Brain microvascular endothelial cell (primary cell): ENCODE data around the gene CFL1.
"Not testable (repeated sequence)": the region's sequence is repeated elsewhere in the genome, so short reads cannot be mapped to it uniquely, and the experiment has no call there.

Experiments
- DNase-seq: peaks from one replicate; pipeline ENCODE4 v3.0.0-alpha.2; 2020
- H3K27ac ChIP-seq: fragments of 250-450 bp; sonication (Bioruptor Pico); 2 replicates; pipeline ENCODE4 v1.5.1; 2020; ENCODE audit warnings: mild to moderate bottlenecking, moderate library complexity
- H3K27me3 ChIP-seq: fragments of 250-450 bp; sonication (Bioruptor Pico); replicated peaks from 2 replicates; pipeline ENCODE4 v1.5.1; 2020; ENCODE audit warnings: mild to moderate bottlenecking
- H3K36me3 ChIP-seq: fragments of 250-450 bp; sonication (Bioruptor Pico); replicated peaks from 2 replicates; pipeline ENCODE4 v1.5.1; 2020; ENCODE audit warnings: mild to moderate bottlenecking
- H3K4me3 ChIP-seq: 2 replicates; pipeline ENCODE4 v1.5.1; 2011; ENCODE audit warnings: low read depth, mild to moderate bottlenecking, control low read depth, low read length, moderate library complexity
- in situ Hi-C: cut with HindIII; loops from 2 replicates; pipeline ENCODE4 v1.10.0; 2017; ENCODE audit warnings: low sequenced_read_pairs, low pct_ligation_motif_present
- TF ChIP-seq, protein P1 (sequence below): IDR thresholded peaks from 2 replicates; pipeline ENCODE4 v1.5.1; 2011; ENCODE audit warnings: low read depth, mild to moderate bottlenecking, moderate library complexity, low read length, control low read depth, inconsistent platforms; ENCODE audit errors: missing control alignments

CFL1 gene

GRCh38 chr11:65896034-65896999 is 38.3 kb upstream of the CFL1 start:
- TF ChIP-seq, protein P1, sequence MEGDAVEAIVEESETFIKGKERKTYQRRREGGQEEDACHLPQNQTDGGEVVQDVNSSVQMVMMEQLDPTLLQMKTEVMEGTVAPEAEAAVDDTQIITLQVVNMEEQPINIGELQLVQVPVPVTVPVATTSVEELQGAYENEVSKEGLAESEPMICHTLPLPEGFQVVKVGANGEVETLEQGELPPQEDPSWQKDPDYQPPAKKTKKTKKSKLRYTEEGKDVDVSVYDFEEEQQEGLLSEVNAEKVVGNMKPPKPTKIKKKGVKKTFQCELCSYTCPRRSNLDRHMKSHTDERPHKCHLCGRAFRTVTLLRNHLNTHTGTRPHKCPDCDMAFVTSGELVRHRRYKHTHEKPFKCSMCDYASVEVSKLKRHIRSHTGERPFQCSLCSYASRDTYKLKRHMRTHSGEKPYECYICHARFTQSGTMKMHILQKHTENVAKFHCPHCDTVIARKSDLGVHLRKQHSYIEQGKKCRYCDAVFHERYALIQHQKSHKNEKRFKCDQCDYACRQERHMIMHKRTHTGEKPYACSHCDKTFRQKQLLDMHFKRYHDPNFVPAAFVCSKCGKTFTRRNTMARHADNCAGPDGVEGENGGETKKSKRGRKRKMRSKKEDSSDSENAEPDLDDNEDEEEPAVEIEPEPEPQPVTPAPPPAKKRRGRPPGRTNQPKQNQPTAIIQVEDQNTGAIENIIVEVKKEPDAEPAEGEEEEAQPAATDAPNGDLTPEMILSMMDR, result no peak
- H3K27me3 ChIP-seq, result no peaks in the 10 kb centered on the region
- in situ Hi-C loops, result no loop called here
- H3K36me3 ChIP-seq, result peaks cover 58% of the 10 kb centered on the region
- no peak for DNase-seq
- peak overlapping the region; percentile 42 for H3K27ac ChIP-seq
- peak overlapping the region; percentile 29 for H3K4me3 ChIP-seq

- in situ Hi-C loops, result no loop called here
- Histone ChIP-seq H3K27me3 (no peaks in the 10 kb centered on the region), H3K4me3 (no peak overlapping the region), H3K27ac (no peak overlapping the region), H3K36me3 (peaks cover 61% of the 10 kb centered on the region)
- TF ChIP-seq, protein P1, result no peak
- no peak for DNase-seq
Observed at GRCh38 chr11:65895482-65895981, 37.6 kb upstream of the CFL1 start.

- H3K36me3 ChIP-seq, result peaks cover 61% of the 10 kb centered on the region
- no peak overlapping the region for H3K27ac ChIP-seq
- TF ChIP-seq, protein P1, result no peak
- H3K4me3 ChIP-seq, result no peak overlapping the region
- no peak for DNase-seq
- no peaks in the 10 kb centered on the region for H3K27me3 ChIP-seq
- in situ Hi-C loops, result no loop called here
Observed at GRCh38 chr11:65894034-65894591, 36.1 kb upstream of the CFL1 start.

DNA sequence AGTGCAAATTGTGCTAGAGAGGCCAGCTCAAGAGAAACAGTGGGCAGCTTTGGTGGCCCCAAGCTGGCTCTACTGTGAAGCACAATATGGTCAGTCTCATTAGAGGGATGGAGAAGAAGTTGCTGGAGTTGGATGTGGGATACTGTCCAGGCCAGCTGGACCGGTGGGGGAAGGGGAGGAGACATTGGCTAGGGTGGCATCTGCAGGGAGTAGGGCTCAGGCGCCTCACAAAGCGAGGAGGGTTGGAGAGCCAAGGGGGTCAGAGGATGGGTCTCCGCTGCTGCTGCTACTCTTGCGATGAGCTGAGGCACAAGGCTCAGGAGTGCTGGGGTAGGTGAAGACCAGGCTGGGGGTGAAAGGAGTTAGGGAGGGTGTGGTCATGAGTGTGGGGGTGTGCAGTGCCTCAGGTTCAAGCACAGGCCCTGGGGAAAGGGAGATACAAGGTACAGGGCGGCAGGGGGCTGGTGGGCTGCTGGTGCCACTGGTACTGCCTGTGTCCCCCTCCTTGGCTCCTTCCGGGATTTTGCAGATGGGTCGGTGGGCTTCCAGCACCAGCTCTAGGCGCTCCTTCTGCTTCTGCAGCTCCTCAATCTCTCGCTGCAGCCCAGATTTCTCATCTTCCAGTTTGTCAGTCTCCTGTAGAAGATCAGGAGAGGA is 34.8 kb upstream of the CFL1 start:
- no peak for DNase-seq
- Histone ChIP-seq H3K27me3 (no peaks in the 10 kb centered on the region), H3K4me3 (peak overlapping the region; percentile 15), H3K27ac (no peak overlapping the region), H3K36me3 (peaks cover 56% of the 10 kb centered on the region)
- TF ChIP-seq, protein P1, result no peak
- in situ Hi-C loops, result no loop called here

GRCh38 chr11:65892137-65892540 is 34.2 kb upstream of the CFL1 start:
- H3K27me3 ChIP-seq, in situ Hi-C loops, DNase-seq: not testable (repeated sequence)
- peak overlapping the region; percentile 61 for H3K4me3 ChIP-seq
- peaks cover 53% of the 10 kb centered on the region for H3K36me3 ChIP-seq
- H3K27ac ChIP-seq, result peak overlapping the region; percentile 44
